CD1c-positive myeloid dendritic cell (primary cell): ENCODE data around the gene CEBPG.

Experiments
- DNase-seq: peaks from one replicate; pipeline ENCODE4 v3.0.0-alpha.2; 2016; ENCODE audit errors: extremely low spot score

CEBPG gene

GRCh38 chr19:33418871-33419787, 45.6 kb downstream of the CEBPG start:
- DNase-seq = no peak

- DNase-seq = no peak
Observed at GRCh38 chr19:33419788-33420130, 46.2 kb downstream of the CEBPG start.

GRCh38 chr19:33420821-33421220, 47.3 kb downstream of the CEBPG start:
- no peak for DNase-seq

- no peak for DNase-seq
Observed at GRCh38 chr19:33421368-33421767, 47.9 kb downstream of the CEBPG start.

- no peak for DNase-seq
Observed at GRCh38 chr19:33422369-33423180, 49.1 kb downstream of the CEBPG start.

- DNase-seq = no peak
Observed at GRCh38 chr19:33424181-33424580, 50.7 kb downstream of the CEBPG start.

- no peak for DNase-seq
Observed at GRCh38 chr19:33426621-33427361, 53.3 kb downstream of the CEBPG start.

GRCh38 chr19:33427801-33428626, 54.5 kb downstream of the CEBPG start:
- no peak for DNase-seq

GRCh38 chr19:33428627-33429125, 55.2 kb downstream of the CEBPG start:
- no peak for DNase-seq

- DNase-seq = no peak
Observed at GRCh38 chr19:33429891-33430673, 56.6 kb downstream of the CEBPG start.

- peak; percentile 50 for DNase-seq
Observed at GRCh38 chr19:33430674-33431277, 57.3 kb downstream of the CEBPG start.

- no peak for DNase-seq
Observed at GRCh38 chr19:33432015-33432414, 58.5 kb downstream of the CEBPG start.
